ENCODE results near the gene SSBP3.

- TF ChIP-seq CTCF (optimal IDR thresholded peaks at IDR 0.05 in 1 of 3, IDR thresholded peaks at IDR 0.05 in 1 of 3, conservative IDR thresholded peaks at IDR 0.05 in 1 of 3; ENCODE audit: extremely low read depth in 1 of 3, insufficient read depth in 2 of 3, low read length in 3 of 3), result no peak
- TF ChIP-seq EZH2 (IDR thresholded peaks at IDR 0.05; ENCODE audit: low read length), result no peak
These were observed 70.5 kb downstream of the SSBP3 start for GRCh38 chr1:54335755-54336108.
